GM19025 (cell line): ENCODE data around the gene SH3TC2.
"Not testable (repeated sequence)": the region's sequence is repeated elsewhere in the genome, so short reads cannot be mapped to it uniquely, and the experiment has no call there.

ENCODE experiments used
- ATAC-seq: cut with Tn5 transposase; IDR thresholded peaks from one replicate; pipeline ENCODE4 v1.9.1; 2021; ENCODE audit warnings: mild to moderate bottlenecking, low read depth, moderate library complexity; ENCODE audit not compliant: unreplicated experiment

Gene SH3TC2

DNA sequence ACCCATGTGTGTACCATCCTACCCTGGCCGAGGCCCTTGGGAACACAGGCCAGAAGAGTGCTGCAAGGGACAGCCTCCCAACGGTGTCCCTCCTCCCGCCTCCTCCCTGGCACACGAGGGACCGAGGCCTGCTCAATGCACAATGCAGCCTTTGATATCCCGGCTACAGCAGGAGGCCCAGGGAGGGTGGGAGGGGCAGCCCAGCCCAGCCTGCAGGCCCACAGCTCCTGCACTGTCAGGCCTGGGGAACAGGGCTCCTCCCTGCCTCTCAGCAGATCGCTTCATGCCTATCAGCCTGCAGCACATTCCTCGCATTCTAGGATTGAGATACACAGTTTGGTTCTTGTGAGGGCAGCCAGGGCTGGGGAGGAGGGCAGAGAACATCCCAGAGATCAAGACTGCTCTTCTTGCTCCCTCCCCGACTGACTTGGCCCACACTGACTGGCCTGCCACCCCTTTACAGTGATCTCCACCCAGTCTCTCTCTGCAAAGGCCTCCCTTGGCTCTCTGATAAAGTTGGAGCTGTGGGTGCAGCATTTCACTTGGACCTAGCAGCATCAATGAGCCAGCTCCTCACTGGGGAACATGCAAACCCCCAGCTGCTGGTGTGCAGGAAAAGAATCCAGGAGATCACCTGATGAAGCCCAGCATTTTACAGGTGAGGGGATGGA lies at the start of gene SH3TC2:
TSS of gene SH3TC2 (minus strand) at position 46 of the 671 bp plus-strand sequence. CDS start at position 6, 40 bp downstream.
- ATAC-seq, result no peak

DNA sequence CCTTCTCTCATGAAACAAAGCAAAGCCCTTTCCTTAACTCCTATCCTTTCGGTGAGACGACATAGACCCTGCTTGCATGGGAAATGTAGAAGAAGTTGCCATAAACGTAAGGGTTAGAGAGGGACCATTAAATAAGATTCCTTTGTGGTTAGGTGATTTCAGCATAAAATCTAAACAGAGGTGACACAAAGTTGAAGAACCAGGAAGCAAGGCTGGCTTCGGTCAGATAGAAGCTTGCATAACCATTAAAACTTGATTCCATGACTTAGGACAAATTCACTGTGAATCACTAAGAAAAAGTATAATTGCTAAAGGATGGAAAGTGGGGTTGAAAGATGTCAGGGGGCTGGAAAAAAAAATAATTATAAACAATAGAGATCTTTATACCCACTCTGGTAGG lies 47.5 kb upstream of the SH3TC2 start:
- no peak for ATAC-seq

DNA sequence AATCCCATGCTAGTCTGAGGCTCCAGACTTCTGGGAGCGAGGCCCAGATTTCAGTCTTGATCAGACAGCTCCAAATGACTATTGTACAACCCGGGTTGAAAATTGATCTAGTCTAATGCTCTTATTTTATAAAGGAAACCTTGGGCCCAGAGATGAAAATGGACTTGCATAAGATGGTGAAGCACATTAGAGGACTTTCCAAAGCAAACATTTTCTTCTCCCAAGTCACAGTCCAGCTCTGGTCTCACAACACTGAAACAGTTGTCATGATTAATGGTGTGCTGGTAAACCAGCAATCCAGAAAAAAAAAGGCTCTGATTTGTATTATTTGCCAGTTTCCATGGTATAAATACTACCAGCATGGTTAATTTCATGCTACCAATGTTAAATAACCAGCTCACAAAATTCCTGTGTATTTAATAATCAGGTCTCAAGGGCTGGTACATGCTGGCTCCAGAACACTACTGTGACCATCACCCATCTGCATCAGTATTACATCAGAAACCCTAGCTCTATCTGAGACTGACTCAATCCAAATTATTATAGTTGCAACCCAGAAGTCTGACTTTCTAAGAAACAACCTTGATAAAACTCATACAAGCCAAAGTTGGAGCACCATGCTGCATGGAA lies 45.9 kb upstream of the SH3TC2 start:
- no peak for ATAC-seq

- ATAC-seq, result no peak
Measured at GRCh38 chr5:149100331-149100730, 37.5 kb upstream of the SH3TC2 start.

GRCh38 chr5:149099920-149100319 lies 37.1 kb upstream of the SH3TC2 start:
- ATAC-seq, result no peak

DNA sequence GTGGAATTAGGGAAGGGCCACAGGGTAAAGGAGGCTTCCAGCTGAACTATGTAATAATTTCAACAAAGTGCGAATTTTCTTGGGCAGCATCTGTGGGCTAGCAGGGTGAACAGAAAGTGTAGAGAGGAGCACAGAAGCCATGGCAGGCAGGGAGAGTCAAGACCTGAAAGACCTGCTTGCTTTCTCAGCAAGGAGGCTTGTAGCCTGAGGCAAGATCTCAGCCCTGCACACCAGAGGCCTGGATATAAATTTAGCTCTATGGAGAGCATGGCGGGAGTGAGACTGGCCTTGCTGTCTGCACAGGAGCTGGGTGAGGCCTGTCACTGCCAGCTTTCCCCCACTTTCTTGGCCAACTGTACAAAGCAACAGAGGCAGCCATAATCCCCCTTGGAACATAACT lies 32.1 kb upstream of the SH3TC2 start:
- ATAC-seq, result no peak

DNA sequence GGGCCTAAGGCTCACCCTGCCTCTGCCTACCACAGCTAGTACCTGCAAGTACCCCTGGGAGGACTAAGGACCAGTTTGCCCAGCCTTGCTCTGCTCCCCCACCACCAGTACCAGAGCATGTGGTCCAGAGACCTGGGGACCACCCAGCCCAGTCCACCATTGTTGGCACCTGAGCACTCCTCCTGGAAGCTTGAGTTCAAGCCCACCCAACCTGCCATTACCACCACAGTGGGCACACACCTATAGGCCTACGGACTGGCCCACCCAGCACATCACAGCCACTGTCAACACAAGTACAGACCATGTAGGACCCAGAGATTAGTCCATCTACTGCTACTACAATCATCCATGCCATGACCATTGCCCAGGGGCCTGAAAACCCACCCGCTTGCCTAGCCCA lies 30.8 kb upstream of the SH3TC2 start:
- ATAC-seq, result no peak

- no peak for ATAC-seq
Measured at GRCh38 chr5:149089796-149090195, 26.9 kb upstream of the SH3TC2 start.

DNA sequence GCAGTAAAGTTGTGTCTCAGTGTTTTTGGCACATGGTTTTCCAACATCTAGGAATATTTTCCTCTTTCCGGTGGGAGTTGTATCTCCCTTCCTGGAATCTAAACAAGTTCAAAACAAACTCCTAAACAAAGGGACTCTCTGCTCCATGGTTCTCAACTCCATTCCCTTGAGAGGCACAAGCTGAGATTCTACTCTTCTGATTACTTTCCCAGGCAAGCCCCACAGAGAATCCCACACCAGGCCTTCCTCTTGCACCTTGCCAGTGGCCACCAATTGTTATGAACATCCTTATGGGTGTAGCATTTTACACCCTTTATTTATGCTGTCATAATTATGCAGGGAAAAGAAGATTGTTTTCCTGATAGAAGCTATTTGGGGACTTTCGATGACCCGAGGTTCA lies 25.8 kb upstream of the SH3TC2 start:
- no peak for ATAC-seq

- no peak for ATAC-seq
Measured at GRCh38 chr5:149083846-149084245, 21.0 kb upstream of the SH3TC2 start.

DNA sequence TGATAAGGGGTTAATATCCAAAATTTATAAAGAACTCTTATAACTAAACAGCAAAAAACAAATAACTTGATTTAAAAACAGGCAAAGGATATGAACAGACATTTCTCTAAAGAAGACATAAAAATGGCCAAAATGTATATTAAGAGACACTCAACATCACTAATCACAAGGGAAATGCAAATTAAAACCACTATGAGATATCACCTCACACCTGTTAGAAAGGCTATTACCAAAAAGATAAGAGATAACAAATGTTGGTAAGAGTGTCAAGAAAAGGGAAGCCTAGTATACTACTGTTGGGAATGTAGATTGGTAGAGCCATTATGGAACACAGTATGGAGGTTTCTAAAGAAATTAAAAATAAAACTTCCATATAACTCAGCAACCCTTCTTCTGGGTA lies 19.4 kb upstream of the SH3TC2 start:
- no peak for ATAC-seq

DNA sequence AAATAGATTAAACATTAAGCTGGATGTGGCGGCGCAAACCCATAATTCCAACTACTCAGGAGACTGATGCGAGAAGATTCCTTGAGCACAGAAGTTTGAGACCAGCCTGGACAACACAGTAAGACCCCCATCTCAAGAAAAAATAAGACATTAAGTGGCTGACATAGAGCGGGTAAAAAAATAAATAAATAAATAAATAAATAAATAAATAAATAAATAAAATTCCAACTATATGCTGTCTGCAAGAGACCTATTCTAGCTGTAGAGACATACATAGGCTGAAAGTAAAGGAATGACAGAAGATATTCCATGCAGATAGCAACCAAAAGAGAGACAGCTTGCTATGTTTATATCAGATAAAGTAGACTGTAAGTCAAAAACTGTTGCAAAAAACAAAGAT lies 17.4 kb upstream of the SH3TC2 start:
- no peak for ATAC-seq

GRCh38 chr5:149079883-149080282 lies 17.0 kb upstream of the SH3TC2 start:
- ATAC-seq, result no peak

DNA sequence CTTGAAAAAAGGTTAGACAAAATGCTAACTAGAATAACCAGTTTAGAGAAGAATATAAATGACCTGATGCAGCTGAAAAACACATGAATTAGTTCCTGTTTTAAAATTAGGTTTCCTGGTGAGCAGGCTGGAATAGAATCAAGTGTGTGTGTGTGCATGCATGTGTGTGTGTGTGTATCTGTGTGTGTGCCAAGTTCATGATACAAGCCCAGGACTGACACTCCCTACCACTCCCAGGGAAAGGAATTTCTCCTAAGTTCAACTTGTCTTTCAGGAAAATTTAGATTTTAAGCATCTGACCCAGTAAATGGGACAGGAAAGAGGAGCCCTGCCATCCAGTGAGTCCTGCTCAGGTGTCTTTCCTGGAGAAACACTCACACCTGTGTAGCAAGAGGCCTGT lies 11.2 kb upstream of the SH3TC2 start:
- ATAC-seq, result not testable (repeated sequence)

GRCh38 chr5:149073213-149073612 lies 10.4 kb upstream of the SH3TC2 start:
- ATAC-seq, result no peak

- no peak for ATAC-seq
Measured at GRCh38 chr5:149072791-149073190, 9.9 kb upstream of the SH3TC2 start.

DNA sequence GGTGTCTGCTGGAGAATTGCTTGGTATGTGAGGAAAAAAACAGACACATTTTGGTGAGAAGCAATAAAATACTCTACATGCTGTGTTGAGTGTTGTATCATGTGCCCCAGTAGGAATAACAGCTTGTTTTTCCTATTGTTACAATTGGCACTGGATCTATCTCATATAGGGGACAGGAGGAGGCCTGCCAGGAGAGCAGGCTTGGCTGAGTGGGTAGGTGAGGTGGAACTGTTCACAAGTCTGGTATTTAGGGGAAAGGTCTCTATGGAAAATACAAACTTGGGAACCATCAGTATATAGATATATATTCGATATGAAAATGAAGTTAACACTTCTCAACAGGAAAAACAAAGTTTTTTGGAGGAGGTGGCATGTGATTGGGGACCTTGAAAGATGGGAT lies 9.5 kb upstream of the SH3TC2 start:
- no peak for ATAC-seq

DNA sequence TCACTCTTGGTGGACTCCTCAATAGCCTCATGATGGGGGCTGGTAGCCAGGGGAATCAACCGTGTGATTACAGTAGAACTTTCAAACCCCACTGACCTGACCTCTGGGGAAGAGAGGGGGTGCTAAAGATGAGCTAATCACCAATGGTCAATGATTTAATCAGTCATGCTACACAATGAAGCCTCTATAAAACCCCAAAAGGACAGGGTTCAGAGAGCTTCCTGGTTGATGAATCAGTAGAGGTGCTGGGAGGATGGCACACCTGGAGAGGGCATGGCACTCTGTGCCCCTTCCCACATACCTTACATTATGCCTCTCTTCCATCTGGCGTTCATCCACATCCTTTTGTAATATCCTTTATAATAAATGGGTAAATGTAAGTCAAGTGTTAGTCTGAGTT lies 8.9 kb upstream of the SH3TC2 start:
- no peak for ATAC-seq

- ATAC-seq, result no peak
Measured at GRCh38 chr5:149071216-149071615, 8.4 kb upstream of the SH3TC2 start.

DNA sequence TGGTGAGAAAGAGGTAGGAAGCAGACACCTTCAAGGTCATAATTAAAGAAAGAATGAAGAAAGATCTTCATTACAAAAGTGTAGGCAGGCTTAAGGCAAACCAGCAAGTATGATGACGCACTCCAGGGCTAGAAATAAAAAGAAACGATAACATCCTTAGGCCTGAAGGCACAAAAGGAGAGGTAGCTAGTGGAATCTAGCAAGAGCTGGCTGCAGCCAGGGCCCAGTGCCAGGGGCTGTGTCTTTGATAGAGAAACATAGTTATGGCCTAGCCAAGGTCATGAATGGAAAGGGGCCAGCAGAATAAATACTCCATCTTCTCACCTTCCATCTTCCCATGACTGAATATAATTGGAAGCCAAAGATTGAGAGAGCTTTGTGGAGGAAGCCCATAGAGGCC lies 6.8 kb upstream of the SH3TC2 start:
- no peak for ATAC-seq

- no peak for ATAC-seq
Measured at GRCh38 chr5:149063896-149064478, 1.1 kb upstream of the SH3TC2 start.

DNA sequence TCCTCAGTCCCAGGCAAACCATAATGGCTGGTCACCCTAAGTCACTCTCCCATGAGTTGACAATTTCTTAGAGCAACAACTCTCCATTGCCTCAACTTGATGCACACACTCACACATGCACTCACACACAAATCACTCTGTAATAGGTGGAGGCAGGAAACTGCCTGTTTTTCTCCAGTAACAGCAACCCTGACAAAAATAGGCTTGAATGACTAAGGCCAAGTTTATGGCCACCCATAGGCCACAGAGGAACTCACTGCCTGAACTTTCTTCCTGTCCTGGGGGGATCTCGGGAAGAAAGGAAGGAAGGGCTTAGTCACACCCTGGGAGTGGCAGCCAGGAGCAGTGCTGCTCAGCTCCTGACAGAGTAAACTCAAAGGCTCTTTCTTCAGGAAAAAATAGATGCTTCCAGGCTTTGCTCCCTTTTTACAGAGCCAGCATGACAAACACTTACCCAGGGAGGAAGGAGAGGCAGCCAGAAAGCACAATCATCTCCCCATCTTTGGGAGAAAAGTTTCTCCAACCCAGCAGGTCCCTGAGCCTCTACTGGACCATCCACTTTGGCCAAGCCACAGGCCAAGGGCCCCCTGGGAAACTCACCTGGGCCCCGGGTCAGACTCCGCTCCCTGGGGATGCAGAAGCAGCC lies 368 bp downstream of the SH3TC2 start:
- ATAC-seq, result no peak
